Lower lobe of right lung (tissue), 2 donors: ENCODE measurements around the gene EPB41. TPM values are rescaled to one million over a fixed set of nuclear protein-coding genes. Genes with fewer than 3 reads are reported as not detected.
"Not testable (repeated sequence)": the region's sequence is repeated elsewhere in the genome, so short reads cannot be mapped to it uniquely, and the experiment has no call there.

Experiments
- ATAC-seq, 2 donors: fragments of 200-7000 bp; cut with Tn5 transposase; one replicate each; pipeline ENCODE4 v1.9.1; 2020 to 2022; ENCODE audit warnings: mild to moderate bottlenecking in 2 of 2, moderate library complexity in 2 of 2
- DNase-seq: peaks from one replicate; pipeline ENCODE4 v3.0.0-alpha.2; 2020
- H3K27ac ChIP-seq: fragments of 200-600 bp; one replicate; pipeline ENCODE4 v1.8.0; 2022
- H3K27me3 ChIP-seq: fragments of 200-600 bp; one replicate; pipeline ENCODE4 v1.8.0; 2022; ENCODE audit warnings: low read depth
- H3K36me3 ChIP-seq: fragments of 200-600 bp; one replicate; pipeline ENCODE4 v1.8.0; 2022; ENCODE audit warnings: mild to moderate bottlenecking
- H3K4me1 ChIP-seq: fragments of 200-600 bp; one replicate; pipeline ENCODE4 v1.8.0; 2022
- H3K4me3 ChIP-seq: fragments of 200-600 bp; one replicate; pipeline ENCODE4 v1.8.0; 2022; ENCODE audit warnings: mild to moderate bottlenecking
- H3K9me3 ChIP-seq: fragments of 200-600 bp; one replicate; pipeline ENCODE4 v1.8.0; 2022
- intact Hi-C: fragments of 100-400 bp; cut with DNase I; formaldehyde crosslinking; loops from one replicate; pipeline ENCODE4 v1.11.0; 2022
- total RNA-seq: library from RNA; stranded (reverse); fragmentation: NEBNext Ultra II Directional; extraction: Animal tissue kit (Norgen Biotek cat#: 25700); gene quantifications from one replicate; pipeline ENCODE4 v1.2.1, GENCODE V29; 2021
- TF ChIP-seq, protein P1 (sequence below): fragments of 200-600 bp; IDR thresholded peaks from one replicate; pipeline ENCODE4 v1.8.0; 2022; ENCODE audit warnings: antibody characterized with exemption, mild to moderate bottlenecking
- donor health status: DM: no; HTN: yes; CAD: no; lungs with severe emphysema.

The EPB41 gene
- total RNA-seq, 1 donor from 2014 or later: 58.6 TPM

DNA sequence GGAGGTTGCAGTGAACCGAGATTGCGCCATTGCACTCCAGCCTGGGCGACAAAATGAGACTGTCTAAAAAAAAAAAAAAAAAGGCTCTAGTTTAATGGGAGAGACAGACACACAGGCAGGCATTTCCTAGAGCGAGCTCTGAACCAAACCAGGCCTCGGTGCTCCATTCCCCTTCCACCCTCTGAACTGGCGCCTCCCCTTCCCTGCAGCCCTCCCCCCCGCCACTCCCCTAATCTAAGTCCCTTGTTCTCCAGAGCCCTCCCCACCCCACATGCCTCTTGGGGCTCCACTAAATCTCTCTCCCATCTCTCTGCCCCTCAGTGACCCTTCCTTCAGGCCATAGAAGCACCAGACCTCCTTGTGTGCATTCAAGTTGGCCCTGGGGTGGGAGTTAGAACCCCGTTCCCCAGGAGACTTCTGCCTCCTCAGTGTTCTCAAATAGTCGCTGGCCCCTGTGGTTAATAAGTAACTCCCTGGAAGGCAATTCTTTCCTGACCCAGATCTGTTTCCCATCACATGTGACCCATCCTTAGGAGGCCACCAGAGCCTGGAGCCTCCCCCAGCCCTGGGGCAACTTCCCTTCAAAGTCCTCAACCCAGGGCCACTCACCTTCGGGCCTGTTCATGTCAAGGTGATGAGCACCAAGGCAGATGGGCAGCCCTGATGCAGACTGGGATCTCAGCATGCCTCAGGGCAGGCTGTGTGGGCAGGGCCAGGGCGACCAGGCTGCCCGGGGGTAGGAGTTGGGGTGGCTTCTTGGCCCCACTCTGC lies 42.6 kb upstream of the EPB41 start:
- H3K36me3 ChIP-seq: no peaks in the 10 kb centered on the region
- no peak for DNase-seq
- no peaks in the 10 kb centered on the region for H3K9me3 ChIP-seq
- intact Hi-C loops: loop anchor here (10.0 kb wide), 1 partner anchor 87 kb away; no protein-coding TSS in a partner anchor
- H3K4me1 ChIP-seq: no peaks in the 10 kb centered on the region
- H3K4me3 ChIP-seq: no peak overlapping the region
- H3K27me3 ChIP-seq: no peaks in the 10 kb centered on the region
- TF ChIP-seq, protein P1, sequence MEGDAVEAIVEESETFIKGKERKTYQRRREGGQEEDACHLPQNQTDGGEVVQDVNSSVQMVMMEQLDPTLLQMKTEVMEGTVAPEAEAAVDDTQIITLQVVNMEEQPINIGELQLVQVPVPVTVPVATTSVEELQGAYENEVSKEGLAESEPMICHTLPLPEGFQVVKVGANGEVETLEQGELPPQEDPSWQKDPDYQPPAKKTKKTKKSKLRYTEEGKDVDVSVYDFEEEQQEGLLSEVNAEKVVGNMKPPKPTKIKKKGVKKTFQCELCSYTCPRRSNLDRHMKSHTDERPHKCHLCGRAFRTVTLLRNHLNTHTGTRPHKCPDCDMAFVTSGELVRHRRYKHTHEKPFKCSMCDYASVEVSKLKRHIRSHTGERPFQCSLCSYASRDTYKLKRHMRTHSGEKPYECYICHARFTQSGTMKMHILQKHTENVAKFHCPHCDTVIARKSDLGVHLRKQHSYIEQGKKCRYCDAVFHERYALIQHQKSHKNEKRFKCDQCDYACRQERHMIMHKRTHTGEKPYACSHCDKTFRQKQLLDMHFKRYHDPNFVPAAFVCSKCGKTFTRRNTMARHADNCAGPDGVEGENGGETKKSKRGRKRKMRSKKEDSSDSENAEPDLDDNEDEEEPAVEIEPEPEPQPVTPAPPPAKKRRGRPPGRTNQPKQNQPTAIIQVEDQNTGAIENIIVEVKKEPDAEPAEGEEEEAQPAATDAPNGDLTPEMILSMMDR: no peak
- no peak overlapping the region for H3K27ac ChIP-seq
- ATAC-seq: no peak

DNA sequence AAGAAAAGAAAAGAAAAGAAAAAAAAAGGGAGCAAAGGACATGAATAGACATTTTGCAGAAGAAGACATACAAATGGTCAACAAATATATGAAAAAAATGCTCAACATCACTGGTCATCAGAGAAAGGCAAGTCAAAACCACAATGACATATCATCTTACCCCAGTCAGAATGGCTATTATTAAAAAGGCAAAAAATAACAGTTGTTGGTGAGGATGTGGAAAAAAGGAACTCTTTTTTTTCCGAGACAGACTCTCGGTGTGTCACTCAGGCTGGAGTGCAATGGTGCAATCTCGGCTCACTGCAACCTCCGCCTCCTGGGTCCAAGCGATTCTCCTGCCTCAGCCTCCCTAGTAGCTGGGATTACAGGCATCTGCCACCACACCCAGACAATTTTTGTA lies 39.2 kb upstream of the EPB41 start:
- not testable (repeated sequence) for H3K27ac ChIP-seq, DNase-seq, H3K36me3 ChIP-seq, H3K9me3 ChIP-seq, H3K4me3 ChIP-seq, H3K27me3 ChIP-seq, H3K4me1 ChIP-seq, ATAC-seq
- intact Hi-C loops: loop anchor here (10.0 kb wide), 1 partner anchor 90 kb away; no protein-coding TSS in a partner anchor

DNA sequence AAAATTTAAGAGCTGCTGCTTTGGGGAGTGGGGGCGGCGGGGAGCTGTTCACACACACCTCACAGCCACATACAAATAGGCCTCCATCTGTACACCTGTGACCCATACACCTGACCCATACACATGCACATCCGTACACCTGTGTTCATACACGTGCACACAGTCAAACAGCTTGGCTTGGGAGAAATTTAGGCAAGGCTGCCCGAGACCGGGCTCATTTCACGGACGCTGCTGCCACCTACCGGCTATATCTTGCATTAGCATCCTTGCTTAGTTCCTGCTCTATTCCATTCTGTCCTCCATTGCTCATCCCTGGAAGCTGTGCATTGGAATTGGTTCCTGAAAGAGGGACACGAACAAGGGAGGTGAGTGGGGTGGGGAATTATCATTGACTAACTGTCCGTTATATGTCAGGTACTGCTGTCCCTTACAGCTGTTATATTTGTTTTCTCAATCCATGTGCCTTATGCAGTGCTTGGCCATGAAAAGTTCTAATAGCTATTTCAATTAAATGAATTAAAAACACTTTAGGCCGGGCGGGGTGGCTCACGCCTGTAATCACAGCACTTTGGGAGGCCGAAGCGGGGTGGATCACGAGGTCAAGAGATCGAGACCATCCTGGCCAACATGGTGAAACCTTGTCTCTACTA lies 37.1 kb upstream of the EPB41 start:
- TF ChIP-seq, protein P1: peak; percentile 96
- H3K9me3 ChIP-seq: no peaks in the 10 kb centered on the region
- ATAC-seq (peak; percentile 88 to 89), DNase-seq (peak; percentile 82)
- no peaks in the 10 kb centered on the region for H3K36me3 ChIP-seq
- no peak overlapping the region for H3K27ac ChIP-seq
- no peaks in the 10 kb centered on the region for H3K27me3 ChIP-seq
- H3K4me1 ChIP-seq: peaks cover 6% of the 10 kb centered on the region
- H3K4me3 ChIP-seq: no peak overlapping the region
- intact Hi-C loops: loop anchor here (10.0 kb wide), 1 partner anchor 92 kb away; no protein-coding TSS in a partner anchor

DNA sequence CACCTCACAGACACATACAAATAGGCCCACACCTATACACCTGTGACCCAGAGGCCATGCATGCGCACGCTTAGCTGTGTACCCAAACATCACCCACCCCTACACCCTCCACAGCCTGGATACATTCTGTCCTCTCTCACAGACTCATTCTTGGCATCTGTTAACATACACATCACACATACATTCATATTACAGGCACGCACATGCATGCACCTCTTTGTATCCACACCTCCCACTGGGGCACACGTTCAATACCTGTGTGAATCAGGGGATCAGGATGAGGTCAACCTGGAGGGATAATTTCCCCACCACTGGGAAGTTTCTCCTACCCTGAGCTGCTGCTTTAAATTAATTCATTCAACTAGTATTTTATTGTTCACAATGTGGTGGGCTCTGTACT lies 35.6 kb upstream of the EPB41 start:
- TF ChIP-seq, protein P1: no peak
- Histone ChIP-seq H3K4me1 (peaks cover 12% of the 10 kb centered on the region), H3K27me3 (no peaks in the 10 kb centered on the region), H3K9me3 (no peaks in the 10 kb centered on the region), H3K27ac (no peak overlapping the region), H3K36me3 (no peaks in the 10 kb centered on the region), H3K4me3 (no peak overlapping the region)
- no peak for DNase-seq
- ATAC-seq: no peak
- intact Hi-C loops: loop anchor here (10.0 kb wide), 1 partner anchor 94 kb away; no protein-coding TSS in a partner anchor

DNA sequence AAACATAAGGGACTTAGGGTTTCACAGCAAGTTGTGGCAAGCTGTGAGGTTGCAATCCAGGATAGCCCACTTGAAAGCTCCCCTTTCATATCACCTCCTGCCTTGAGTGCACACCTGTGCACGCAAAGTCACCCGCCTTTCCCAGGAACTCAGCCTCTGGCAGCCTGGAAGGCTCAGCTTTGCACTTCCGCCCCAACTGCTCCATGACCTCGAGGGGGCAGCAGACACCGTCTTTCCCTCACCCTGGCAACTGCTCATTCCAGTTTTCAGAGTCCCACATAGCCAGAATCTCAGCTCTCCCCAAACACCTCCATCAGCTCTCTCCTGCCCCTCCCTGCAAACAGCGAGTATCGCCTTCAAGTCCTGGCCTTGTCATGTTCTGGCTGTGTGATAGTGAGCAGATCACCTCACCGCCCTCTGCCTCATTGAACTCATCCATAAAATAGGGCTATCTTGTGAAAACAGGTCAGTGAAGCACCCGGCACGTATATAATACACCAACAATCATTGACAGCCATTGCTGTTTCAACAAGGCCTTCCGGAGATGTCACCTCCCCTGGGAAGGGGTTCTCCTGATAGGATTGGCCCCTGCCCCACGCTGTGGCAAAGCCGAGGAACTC lies 32.2 kb upstream of the EPB41 start:
- intact Hi-C loops: loop anchor here (5.0 to 10.0 kb wide), 2 partner anchors 150 to 313 kb away; no protein-coding TSS in a partner anchor

More for the DNA sequence above, 32.2 kb upstream of the EPB41 start:
- DNase-seq (peak; percentile 87), ATAC-seq (peak; percentile 73 to 81)
- H3K4me1 ChIP-seq: peaks cover 38% of the 10 kb centered on the region
- TF ChIP-seq, protein P1: peak; percentile 93
- H3K4me3 ChIP-seq: no peak overlapping the region
- no peaks in the 10 kb centered on the region for H3K27me3 ChIP-seq
- H3K36me3 ChIP-seq: no peaks in the 10 kb centered on the region
- peak overlapping the region; percentile 33 for H3K27ac ChIP-seq
- no peaks in the 10 kb centered on the region for H3K9me3 ChIP-seq
